OCI-LY1 (cell line): ENCODE data around the gene OR11A1.

Experiments used
- H2AFZ ChIP-seq: fragments of 200-600 bp; sonication (generic), shearing (Covaris generic); 2 replicates; pipeline ENCODE4 v1.6.0; 2014; ENCODE audit warnings: antibody characterized with exemption, mild to moderate bottlenecking, low read length
- H3F3A ChIP-seq: fragments of 200-600 bp; sonication (generic), shearing (Covaris generic); 2 replicates; pipeline ENCODE4 v1.6.0; 2014; ENCODE audit warnings: mild to moderate bottlenecking, antibody characterized with exemption, low read length, moderate library complexity; ENCODE audit not compliant: insufficient read depth
- H3K27ac ChIP-seq: fragments of 200-600 bp; sonication (generic); 2 replicates; pipeline ENCODE4 v1.5.1; 2014; ENCODE audit warnings: low read length, mixed run types, mild to moderate bottlenecking, low read depth; ENCODE audit not compliant: poor library complexity, severe bottlenecking
- H3K27me3 ChIP-seq: fragments of 200-600 bp; sonication (generic); 2 replicates; pipeline ENCODE4 v1.6.0; 2014; ENCODE audit warnings: antibody characterized with exemption, mild to moderate bottlenecking, low read length, moderate library complexity; ENCODE audit not compliant: insufficient read depth
- H3K36me3 ChIP-seq: fragments of 200-600 bp; sonication (generic); 2 replicates; pipeline ENCODE4 v1.6.1; 2014; ENCODE audit warnings: mild to moderate bottlenecking, antibody characterized with exemption, low read length, moderate library complexity, mixed read lengths; ENCODE audit not compliant: insufficient read depth
- H3K4me1 ChIP-seq: fragments of 200-600 bp; sonication (generic); 2 replicates; pipeline ENCODE4 v1.5.1; 2014; ENCODE audit warnings: mild to moderate bottlenecking, low read length, moderate library complexity; ENCODE audit not compliant: insufficient read depth, severe bottlenecking
- H3K4me2 ChIP-seq: fragments of 200-600 bp; sonication (generic), shearing (Covaris generic); 2 replicates; pipeline ENCODE4 v1.6.1; 2014; ENCODE audit warnings: low read length
- H3K4me3 ChIP-seq: fragments of 200-600 bp; sonication (generic); 2 replicates; pipeline ENCODE4 v1.5.1; 2014; ENCODE audit warnings: low read length, low read depth, mild to moderate bottlenecking, mixed read lengths; ENCODE audit not compliant: poor library complexity, severe bottlenecking
- H3K79me2 ChIP-seq: fragments of 200-600 bp; shearing (Covaris generic); 2 replicates; pipeline ENCODE4 v1.6.1; 2016; ENCODE audit warnings: mixed run types, low read length, mixed read lengths; ENCODE audit not compliant: insufficient read depth
- H3K9ac ChIP-seq: fragments of 200-600 bp; sonication (generic), shearing (Covaris generic); 2 replicates; pipeline ENCODE4 v1.6.1; 2014; ENCODE audit warnings: mild to moderate bottlenecking, low read length, mixed read lengths
- H3K9me2 ChIP-seq: fragments of 200-600 bp; sonication (generic), shearing (Covaris generic); 2 replicates; pipeline ENCODE4 v1.6.1; 2014; ENCODE audit warnings: low read depth, mild to moderate bottlenecking, low read length, mixed read lengths
- H3K9me3 ChIP-seq: fragments of 200-600 bp; shearing (Covaris generic); 2 replicates; pipeline ENCODE4 v1.6.1; 2014; ENCODE audit warnings: low read length, mixed read lengths
- H4K20me1 ChIP-seq: fragments of 200-600 bp; sonication (generic), shearing (Covaris generic); 2 replicates; pipeline ENCODE4 v1.6.0; 2016; ENCODE audit warnings: mild to moderate bottlenecking, low read length; ENCODE audit not compliant: insufficient read depth
- EZH2 ChIP-seq: fragments of 200-600 bp; sonication (generic), shearing (Covaris generic); IDR thresholded peaks from 2 replicates; pipeline ENCODE4 v1.8.0; 2017; ENCODE audit warnings: borderline replicate concordance, mixed run types, mild to moderate bottlenecking, antibody characterized with exemption, low read length, moderate library complexity, mixed read lengths
- TF ChIP-seq, protein P1 (sequence below): fragments of 200-600 bp; sonication (generic), shearing (Covaris generic); IDR thresholded peaks from 2 replicates; pipeline ENCODE4 v1.5.1; 2017; ENCODE audit warnings: mild to moderate bottlenecking, antibody characterized with exemption, low read length, moderate library complexity, mixed read lengths

OR11A1 gene

DNA sequence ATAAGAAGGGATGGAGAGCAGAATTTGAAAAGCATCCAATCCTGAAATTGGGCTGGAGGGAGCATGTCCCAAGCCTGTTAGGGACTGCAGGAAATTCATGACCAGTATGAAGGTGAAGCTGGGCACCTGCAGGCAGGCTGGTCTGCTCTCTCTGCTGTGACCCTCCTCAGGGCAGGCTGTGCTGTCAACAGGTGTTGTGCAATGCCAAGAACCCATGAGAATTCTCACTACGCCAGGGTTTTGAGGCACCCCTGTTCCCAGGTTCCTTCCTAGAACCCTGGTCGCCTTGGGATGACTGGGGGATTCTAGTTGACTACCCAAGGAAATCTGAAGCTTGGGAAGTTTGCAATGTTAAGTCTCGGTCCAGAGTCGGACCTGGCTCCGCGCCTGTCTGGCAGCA lies 44.2 kb upstream of the OR11A1 start:
- Histone ChIP-seq H3K4me3 (no peak overlapping the region), H3K9ac (no peak overlapping the region), H3K9me3 (no peaks in the 10 kb centered on the region), H4K20me1 (no peaks in the 10 kb centered on the region), H3K27ac (no peak overlapping the region), H3K27me3 (no peaks in the 10 kb centered on the region), H3K4me2 (no peak overlapping the region), H2AFZ (no peak overlapping the region), H3K4me1 (no peaks in the 10 kb centered on the region), H3K36me3 (no peaks in the 10 kb centered on the region), H3K9me2 (no peaks in the 10 kb centered on the region), H3F3A (no peaks in the 10 kb centered on the region), H3K79me2 (no peaks in the 10 kb centered on the region)
- TF ChIP-seq, protein P1, sequence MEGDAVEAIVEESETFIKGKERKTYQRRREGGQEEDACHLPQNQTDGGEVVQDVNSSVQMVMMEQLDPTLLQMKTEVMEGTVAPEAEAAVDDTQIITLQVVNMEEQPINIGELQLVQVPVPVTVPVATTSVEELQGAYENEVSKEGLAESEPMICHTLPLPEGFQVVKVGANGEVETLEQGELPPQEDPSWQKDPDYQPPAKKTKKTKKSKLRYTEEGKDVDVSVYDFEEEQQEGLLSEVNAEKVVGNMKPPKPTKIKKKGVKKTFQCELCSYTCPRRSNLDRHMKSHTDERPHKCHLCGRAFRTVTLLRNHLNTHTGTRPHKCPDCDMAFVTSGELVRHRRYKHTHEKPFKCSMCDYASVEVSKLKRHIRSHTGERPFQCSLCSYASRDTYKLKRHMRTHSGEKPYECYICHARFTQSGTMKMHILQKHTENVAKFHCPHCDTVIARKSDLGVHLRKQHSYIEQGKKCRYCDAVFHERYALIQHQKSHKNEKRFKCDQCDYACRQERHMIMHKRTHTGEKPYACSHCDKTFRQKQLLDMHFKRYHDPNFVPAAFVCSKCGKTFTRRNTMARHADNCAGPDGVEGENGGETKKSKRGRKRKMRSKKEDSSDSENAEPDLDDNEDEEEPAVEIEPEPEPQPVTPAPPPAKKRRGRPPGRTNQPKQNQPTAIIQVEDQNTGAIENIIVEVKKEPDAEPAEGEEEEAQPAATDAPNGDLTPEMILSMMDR = no peak

GRCh38 chr6:29500594-29500993 lies 43.7 kb upstream of the OR11A1 start:
- Histone ChIP-seq H3K27ac (no peak overlapping the region), H3K4me3 (no peak overlapping the region), H3K4me1 (no peaks in the 10 kb centered on the region), H3K9ac (no peak overlapping the region), H2AFZ (no peak overlapping the region), H3K9me2 (no peaks in the 10 kb centered on the region), H3K9me3 (no peaks in the 10 kb centered on the region), H3K36me3 (no peaks in the 10 kb centered on the region), H4K20me1 (no peaks in the 10 kb centered on the region), H3K27me3 (no peaks in the 10 kb centered on the region), H3K4me2 (no peak overlapping the region), H3K79me2 (no peaks in the 10 kb centered on the region), H3F3A (no peaks in the 10 kb centered on the region)
- no peak for TF ChIP-seq EZH2
- TF ChIP-seq, protein P1 = no peak

- Histone ChIP-seq H3K27me3 (no peaks in the 10 kb centered on the region), H3K79me2 (no peaks in the 10 kb centered on the region)
Observed at GRCh38 chr6:29499704-29500103, 42.8 kb upstream of the OR11A1 start.

More at GRCh38 chr6:29499704-29500103, 42.8 kb upstream of the OR11A1 start:
- H3K4me2 ChIP-seq = no peak overlapping the region
- H3K9me3 ChIP-seq = no peaks in the 10 kb centered on the region
- H3K4me3 ChIP-seq = no peak overlapping the region
- H2AFZ ChIP-seq = no peak overlapping the region
- no peak overlapping the region for H3K9ac ChIP-seq
- no peak for TF ChIP-seq EZH2
- TF ChIP-seq, protein P1 = no peak
- no peaks in the 10 kb centered on the region for H3K9me2 ChIP-seq
- H3F3A ChIP-seq = no peaks in the 10 kb centered on the region
- no peak overlapping the region for H3K27ac ChIP-seq
- no peaks in the 10 kb centered on the region for H3K36me3 ChIP-seq
- no peaks in the 10 kb centered on the region for H3K4me1 ChIP-seq
- no peaks in the 10 kb centered on the region for H4K20me1 ChIP-seq
